Endometrial microvascular endothelial cells (primary cell): Measurements from ENCODE around the gene ARHGAP8. TPM values are rescaled to one million over a fixed set of nuclear protein-coding genes. Genes with fewer than 3 reads are reported as not detected.
"Not testable (repeated sequence)": the region's sequence is repeated elsewhere in the genome, so short reads cannot be mapped to it uniquely, and the experiment has no call there.

Experiments used
- in situ Hi-C: cut with HindIII; loops from 2 replicates; pipeline ENCODE4 v1.10.0; 2017; ENCODE audit warnings: low sequenced_read_pairs, low pct_unique_long_range_greater_than_20kb; ENCODE audit errors: inconsistent ontology term
- total RNA-seq: library from RNA; depleted of rRNA; stranded (reverse); fragments of >200 nt; gene quantifications from one replicate; pipeline ENCODE4 v1.2.3, GENCODE V29; 2015; ENCODE audit errors: inconsistent ontology term

Gene ARHGAP8
- total RNA-seq, 1 donor from 2014 or later: not detected

DNA sequence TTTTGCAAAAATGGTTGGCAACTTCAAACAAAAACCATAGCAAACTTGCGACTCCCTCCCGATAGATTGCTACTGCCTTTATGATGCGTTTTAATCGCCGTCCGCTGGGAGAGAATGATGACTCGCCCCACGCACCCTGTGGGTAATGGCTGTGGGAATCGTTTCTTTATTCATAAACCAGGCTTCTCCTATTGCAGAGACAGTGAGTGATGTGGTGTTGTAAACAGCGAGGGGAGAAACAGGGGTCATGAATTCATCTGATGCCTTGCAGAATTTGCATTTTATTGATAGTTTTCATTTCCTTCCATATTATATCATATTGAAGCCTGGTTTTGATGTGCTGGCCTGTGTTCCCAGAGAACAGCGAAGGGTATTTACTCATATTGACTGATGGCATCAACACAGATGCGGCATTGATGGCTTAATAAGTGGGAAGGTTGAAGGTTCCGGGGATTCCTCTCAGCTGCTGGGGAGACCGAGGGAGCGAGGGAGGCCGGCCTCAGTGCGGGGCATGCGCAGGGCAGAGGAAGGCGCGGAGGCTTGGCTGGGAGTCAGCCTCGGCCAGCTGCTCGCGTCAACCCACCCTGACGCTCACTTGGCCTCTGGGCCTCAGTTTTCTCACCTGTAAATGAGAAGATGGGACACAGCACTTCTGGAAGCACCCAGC is 41.3 kb downstream of the ARHGAP8 start:
- in situ Hi-C loops: no loop called here

DNA sequence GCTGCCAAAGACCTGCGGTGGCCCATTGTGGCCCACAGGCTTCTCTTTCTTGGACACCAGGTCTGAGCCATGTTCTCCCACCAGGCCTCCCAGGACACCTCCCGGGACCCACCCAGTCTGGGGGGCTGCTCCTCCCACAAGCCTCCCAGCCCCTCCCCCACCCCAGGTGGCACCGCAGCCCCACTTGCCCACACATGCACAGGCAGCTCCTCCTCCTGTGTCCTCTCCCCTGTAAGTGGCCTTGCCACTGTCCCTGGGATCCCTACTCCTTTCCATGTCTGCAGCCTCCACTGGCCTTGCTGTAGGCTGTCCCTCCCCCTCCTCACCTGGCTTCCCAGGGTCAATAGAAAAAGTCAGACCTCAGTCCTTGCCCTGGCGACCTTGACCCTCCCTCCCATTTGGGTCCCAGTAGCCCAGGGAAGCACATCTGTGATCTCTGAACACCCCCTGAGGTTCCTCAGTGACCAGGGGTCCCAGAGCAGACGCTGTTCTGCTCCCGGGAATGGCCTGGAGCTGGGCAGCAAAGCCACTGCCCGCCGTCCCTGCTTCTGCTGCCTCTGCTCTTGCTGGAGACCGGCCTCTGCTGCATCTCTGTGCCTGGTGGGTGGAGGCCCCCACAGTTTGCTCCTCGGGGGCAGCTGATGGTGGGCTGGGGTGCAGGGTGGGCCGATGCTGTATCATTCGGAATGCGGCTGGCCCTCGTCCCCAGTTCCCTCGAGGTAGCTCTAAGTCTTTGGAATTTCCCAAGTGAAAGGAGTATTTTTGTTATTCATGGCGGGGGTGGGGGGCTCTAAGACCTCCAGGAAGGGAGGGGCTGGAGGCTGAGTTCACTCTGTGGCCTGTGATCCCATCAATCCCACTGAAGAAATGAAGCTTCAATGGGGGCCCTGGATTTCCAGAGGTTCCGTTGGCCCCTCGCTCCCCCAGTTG is 43.6 kb downstream of the ARHGAP8 start:
- in situ Hi-C loops: no loop called here

DNA sequence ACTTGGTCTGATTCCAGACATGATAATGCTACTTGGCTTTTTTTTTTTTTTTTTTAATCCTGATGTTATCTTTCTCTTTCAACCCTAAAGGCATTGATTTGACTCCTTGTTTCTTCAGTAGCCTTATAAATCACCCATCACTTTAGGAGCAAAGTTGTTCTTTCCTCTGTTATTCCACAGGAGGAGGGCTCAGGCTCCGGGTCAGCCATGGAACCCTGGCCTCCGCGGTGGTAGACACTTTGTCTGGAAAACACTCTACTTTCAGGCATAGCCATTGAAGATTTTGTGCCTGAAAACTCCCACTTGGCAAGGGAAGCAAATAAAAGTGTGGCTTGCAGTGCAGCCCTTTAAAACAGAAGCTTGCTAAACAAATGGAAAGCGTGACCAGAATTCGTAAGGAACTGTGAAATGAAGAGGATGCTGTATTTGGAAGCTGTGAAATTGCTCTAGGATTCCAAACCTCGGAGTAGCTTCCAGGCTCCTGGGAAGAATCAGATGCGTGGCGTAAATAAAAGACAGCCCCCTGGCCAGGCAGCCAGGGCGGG is 44.9 kb downstream of the ARHGAP8 start:
- in situ Hi-C loops: no loop called here

DNA sequence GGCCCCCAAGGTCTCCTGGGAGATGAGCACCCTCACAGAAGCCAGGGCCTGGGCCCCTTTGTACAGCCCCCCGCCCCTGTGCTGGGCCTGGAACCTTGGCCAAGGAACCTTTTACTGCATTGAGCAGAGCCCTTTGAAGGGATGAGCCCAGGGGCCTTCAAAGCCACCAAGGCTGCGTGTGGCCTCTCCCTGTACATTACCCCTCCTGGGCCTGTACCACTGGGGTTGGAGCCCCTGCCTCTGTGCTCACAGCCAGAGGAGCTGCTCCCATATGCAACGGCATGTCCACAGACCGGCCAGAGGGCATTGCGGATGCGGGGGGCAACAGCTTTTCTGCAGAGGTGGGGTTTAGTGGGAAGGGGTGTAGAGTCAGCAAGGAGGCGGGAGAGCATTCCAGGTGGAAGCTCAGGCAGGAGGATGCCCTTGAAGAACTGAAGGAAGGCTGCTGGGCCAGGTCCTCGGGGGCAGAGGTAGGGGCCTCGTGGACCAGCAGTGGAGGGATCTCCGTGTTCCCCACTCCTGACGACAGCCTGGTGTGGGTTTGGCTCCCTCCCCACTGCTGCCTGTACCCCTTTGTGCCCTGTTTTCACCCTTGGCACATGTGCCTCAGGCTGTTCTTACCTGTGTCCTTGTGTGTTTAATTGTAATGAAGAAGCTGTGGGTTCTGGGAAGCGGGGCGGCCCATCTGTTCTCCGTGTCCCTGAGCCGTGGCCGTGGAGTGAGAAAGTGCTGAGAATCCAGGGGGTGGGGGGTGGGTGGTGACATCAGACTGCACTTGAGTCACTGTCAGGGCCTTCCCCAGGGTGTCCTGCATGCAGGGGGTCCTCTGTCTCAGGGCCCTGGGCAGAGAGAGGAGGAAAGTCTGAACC is 46.9 kb downstream of the ARHGAP8 start:
- in situ Hi-C loops: no loop called here

DNA sequence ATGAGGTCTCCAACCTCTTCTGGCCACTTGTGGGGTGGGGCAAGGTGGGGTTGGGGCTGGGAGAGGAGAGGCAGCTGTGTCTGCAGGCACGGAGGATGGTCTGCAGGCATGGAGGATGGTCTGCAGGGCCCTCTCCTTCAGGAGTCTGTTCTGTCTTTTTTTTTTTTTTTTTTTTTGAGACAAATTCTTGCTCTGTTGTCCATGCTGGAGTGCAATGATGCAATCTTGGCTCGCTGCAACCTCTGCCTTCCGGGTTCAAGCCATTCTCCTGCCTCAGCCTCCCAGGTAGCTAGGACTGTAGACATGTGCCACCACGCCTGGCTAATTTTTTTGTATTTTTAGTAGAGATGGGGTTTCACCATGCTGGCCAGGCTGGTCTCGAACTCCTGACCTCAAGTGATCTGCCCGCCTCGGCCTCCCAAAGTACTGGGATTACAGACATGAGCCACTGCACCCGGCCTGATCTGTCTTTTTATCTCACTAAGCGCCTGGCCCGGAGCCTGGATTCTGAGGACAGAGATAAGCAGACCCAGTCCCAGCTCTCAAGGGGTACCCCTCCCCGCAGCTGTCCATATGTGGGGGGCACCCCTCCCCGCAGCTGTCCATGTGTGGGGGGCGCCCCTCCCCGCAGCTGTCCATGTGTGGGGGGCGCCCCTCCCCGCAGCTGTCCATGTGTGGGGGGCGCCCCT is 47.7 kb downstream of the ARHGAP8 start:
- in situ Hi-C loops: not testable (repeated sequence)

DNA sequence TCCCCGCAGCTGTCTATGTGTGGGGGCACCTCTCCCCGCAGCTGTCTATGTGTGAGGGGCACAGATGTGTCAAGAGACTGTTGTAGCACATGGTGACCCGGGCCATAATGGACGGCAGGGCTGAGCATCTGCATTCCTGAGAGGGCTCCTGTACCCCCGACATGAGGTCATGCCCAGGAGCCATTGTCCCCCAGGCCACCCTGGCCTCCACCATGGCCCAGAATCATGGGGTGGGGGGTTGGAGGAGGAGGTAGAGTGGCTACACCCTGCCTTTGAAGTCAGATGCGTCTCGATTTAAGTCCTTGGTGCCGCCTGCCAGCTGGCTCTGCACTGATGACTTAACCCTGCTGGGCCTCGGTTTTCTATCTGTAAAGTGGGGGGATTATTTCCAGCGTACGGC is 49.1 kb downstream of the ARHGAP8 start:
- in situ Hi-C loops: no loop called here

DNA sequence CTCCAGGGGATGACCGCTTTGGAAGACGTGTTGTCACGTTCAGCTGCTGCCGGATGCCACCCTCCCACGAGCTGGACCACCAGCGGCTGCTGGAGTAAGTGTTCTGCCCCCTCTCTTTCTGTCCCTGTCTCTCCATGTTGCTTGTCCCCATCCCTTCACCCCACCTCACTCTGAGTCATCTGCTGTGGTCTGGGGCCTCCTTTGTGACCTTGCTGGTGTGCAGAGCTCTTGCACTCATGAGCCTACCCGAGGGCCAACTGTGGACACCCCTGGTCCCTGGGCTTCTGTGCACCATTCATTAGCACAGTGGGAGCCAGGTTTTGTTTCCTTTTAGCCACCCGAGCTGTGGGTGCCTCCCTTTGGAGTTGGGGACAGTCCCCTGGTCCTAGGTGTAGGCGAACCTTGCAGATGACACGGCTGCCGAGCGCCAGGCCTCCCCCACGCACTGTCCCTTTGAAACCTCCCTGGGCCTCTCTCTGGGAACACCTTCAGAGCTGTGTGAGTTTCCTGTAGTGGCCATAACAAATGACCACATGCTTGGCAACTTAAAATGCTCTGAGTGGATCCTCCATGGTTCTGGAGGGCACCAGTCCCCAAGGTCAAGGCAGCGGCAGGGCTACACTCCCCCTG is 49.8 kb downstream of the ARHGAP8 start:
- in situ Hi-C loops: no loop called here

DNA sequence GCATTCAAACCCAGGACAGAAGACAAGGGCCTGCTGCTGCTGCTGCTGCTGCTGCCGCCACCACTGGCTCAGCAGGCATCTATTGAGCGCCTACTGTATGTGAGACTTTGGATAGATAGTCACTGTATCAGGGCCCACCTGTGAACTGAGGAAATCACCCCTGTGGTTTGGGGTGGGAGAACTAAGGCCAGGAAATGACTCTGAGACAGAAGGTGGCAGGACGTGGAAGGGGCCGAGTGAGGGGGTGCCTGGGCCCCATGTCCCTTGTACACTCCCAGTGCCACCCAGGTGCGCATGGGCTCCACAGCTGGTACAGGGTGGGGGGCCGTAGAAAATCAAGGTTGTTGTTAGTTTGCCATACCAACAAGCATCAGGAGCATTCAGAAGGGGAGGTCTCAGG is 50.6 kb downstream of the ARHGAP8 start:
- in situ Hi-C loops: no loop called here

DNA sequence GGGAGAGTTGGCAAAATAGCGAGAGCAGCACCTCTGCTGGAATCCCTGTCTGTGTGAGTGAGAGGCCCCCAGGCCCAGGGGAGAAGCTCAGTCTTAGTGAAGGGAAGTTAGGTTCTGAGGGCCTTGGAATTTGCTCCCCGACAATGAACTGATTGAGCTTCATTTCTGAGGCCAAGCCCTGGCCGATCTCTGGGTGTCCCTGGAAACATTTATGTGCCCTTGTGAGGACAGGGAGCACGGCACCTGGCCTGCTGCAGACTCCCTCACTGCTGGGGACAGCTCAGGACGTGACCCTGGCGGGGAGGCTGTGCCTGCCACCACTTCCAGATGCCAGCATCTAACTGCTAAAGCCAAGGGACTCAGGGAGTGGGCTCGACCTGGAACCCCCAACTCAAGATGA is 52.0 kb downstream of the ARHGAP8 start:
- in situ Hi-C loops: no loop called here

DNA sequence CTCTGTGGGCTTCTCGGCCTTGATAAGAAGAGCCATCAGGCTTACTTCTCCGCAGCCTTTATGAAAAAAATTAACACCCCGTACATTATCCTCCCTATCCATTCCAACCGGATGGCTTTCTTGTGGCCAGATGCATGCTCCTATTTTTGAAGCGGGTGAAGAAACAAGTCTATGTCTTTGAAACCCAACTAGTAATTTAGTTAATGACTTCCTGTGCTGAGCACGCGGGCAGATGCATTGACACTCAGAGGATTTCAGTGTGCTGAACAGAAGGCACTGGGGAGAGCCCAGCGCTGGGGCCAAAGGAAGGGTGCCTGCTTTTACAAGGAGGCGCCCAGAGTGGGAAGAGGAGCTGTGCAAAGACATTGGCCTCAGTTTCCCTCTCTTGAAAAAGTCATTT is 53.3 kb downstream of the ARHGAP8 start:
- in situ Hi-C loops: no loop called here

DNA sequence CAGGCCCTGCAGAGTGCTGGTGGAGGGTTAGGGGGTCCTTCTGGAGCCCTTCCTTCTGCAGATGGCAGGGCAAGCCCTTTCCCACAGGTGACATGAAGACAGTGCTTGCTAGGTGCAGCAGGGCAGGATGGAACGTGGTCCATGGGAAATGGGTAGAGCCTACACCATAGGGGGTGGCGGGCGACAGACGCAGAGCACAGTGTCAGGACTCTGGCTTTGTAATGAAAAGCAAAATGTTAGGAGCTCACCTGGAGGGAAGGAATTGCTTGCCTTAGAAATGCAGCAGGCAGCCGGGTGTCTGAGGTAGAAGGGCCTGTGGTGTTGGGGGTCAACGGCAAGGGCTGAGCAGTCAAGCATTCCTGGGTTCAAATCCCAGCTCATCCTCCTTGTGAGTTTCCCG is 54.9 kb downstream of the ARHGAP8 start:
- in situ Hi-C loops: no loop called here

DNA sequence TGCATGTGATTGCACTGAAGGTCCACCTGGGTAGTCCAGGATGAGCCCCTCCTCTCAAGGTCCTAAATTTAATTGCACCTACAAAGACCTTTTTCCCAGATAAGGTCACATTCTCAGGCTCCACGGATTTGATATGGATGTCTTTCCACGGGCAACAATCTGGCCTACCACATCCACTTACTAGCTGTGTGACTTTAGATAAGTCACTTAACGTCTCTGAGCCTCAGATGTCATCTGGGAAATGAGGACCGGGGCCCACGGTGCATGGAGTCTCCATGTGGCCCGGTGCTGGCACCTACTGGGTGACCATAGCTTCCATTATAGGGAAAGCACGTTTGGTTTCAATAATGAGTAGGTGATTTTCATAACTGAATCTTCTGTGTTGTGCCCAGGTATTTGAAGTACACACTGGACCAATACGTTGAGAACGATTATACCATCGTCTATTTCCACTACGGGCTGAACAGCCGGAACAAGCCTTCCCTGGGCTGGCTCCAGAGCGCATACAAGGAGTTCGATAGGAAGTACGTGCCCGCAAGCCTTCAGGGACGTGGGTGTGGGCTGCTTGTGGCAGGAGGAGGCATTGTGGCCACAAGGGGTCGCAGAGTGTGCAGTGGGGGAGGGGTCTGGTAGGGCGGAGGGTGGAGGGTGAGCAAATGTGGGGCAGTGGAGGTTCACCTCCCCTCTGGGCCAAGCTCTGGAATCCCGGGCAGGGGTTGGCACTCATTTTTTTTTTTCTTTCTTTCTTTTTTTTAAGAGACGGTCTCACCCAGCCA is 55.7 kb downstream of the ARHGAP8 start:
- in situ Hi-C loops: no loop called here

DNA sequence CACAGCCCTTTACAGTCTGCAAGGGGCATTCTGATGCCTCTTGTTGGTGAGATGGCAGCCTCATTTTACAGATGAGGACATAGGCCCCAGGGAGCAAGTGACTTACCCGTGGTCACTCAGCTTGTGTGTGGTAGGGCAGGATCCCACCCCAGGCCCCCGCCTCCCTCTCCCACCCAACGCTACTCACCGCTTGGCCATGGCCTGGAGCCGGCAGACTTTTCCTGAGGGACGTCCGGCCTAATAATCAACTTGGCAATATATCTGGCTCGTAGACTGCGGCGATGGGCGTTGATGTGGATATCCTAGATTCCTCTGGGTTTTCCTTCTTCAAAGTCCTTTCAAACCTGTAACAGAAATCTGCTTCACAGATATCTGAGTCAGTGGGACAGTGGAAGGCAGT is 57.1 kb downstream of the ARHGAP8 start:
- in situ Hi-C loops: no loop called here

DNA sequence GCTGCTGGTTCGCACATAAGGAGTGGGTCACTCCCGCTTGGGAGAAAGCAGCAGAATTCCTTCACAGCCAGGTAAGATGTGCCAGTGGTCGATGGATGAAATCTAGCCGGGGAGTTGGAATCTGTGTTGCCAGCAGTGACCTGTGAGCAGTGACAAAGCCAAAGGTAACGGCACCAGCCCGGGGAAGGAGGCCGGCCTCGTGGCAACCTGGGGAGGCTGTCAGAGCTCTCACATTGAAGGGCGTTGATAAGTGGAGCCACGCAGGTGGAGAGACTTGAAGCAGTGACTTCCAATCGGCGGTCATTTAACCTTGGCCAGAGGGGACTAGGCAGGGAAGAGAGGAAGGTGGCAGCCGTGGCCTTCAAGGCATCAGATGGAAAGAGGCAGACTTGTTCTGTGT is 58.8 kb downstream of the ARHGAP8 start:
- in situ Hi-C loops: no loop called here

DNA sequence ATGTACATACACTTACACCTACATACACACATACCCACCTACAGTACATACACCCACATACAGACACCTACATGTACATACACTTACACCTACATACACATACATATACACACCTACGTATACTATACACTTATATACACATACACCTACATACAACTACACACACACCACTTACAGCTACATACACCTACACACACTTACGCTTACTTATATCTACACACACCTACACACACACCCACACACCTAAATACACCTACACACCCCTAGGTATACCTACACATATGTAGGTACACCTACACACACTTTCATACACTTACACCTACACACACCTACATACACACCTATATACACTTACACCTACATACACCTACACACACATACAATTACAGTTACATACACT is 61.0 kb downstream of the ARHGAP8 start:
- in situ Hi-C loops: no loop called here

DNA sequence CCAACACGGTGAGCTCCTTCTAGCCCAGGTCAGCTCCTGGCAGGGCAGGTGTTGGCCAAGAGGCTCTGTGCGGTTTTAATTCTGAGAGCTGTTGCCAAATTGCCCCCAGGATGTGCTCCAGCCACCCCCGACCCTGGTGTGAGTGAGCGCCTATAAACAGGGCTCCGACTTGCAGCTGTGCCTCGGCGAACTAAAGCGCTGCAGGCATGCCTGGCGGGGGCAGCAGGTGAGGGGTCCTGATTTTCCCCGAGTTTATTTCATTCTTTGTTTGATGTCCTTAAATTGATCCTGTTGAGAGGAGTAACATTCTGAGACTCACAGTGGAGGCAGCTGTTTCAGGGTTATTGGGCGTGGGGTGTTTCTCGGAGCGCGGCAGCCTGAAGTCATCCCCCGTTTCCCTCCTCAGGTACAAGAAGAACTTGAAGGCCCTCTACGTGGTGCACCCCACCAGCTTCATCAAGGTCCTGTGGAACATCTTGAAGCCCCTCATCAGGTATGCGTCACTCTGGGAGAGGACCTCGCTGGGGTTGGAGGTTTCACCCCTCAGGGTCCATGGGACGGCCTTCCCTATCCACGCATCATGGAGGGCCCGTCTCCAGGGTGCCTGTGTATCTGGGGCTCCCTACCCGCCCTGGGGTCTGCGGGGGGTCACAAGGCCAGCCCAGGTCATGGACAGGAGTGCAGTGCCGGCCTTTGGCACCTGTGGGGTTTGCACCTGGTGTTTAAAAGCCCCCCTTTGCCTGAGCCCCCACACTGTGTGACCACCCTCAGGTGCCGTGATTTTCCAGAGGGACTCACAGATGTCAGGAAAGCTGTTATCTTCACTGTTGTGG is 62.1 kb downstream of the ARHGAP8 start:
- in situ Hi-C loops: no loop called here
